Measurements from ENCODE around the gene NELFB. TPM values are rescaled to one million over a fixed set of nuclear protein-coding genes. Genes with fewer than 3 reads are reported as not detected.

NELFB gene
- total and polyA plus RNA-seq, 5 donors: 33.8 to 38.6 (median 35.6) TPM

DNA sequence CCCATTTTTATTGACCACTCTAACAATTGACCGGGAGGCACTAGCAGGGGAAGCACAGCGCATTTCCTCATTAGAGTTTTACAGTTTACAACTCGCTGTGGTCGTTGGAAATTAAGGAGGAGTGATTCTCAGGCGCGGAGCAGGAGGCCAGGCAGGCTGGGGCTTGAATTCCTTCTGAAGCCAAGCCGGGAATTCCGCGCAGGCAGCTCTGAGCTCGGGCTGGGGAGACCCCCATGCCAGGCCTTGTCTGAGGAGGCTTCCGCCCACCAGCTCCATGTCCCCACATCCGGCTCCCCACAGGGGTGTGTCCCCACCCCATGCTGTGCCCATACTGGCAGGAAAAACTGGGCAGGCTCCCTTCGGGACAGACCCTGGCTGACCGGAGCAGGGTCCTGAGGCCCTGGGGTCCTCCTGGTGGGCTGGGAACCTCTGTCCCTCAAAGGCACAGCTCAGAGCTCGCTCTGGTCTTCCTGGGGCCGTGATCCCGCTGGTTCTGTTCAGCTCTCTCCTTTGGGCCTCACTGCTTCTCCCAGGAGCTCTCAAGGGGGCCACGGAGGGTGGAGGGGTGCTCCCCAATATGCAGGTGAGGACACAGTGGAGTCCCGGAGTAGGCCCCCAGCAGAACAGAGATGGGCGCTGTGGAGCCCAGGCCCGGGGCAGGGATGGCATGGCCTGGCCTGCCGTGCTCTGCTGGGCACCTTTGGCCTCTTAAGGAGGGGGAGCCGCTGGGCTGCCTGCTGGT, 48.2 kb downstream of the NELFB start:
- Histone ChIP-seq H3K9me3 (ENCODE audit: control insufficient read depth, low read length) (no peaks in the 10 kb centered on the region), H3K4me1 (ENCODE audit: control insufficient read depth, insufficient read depth, low read length) (no peaks in the 10 kb centered on the region), H3K27me3 (ENCODE audit: control insufficient read depth, insufficient read depth) (no peaks in the 10 kb centered on the region), H3K27ac (ENCODE audit: low read length) (no peak overlapping the region), H3K4me3 (ENCODE audit: low read length) (no peak overlapping the region)
- no peak for ATAC-seq
- WGBS: 64% methylated on average over 23 of the region's 23 CpGs
- peak; percentile 30 to 65 (median 54) for DNase-seq
- intact Hi-C loops (cut with DNase I): loop anchor here in 2 of 4 donors (5.0 to 10.0 kb wide), 2 partner anchors 101 to 104 kb away; no protein-coding TSS in a partner anchor

DNA sequence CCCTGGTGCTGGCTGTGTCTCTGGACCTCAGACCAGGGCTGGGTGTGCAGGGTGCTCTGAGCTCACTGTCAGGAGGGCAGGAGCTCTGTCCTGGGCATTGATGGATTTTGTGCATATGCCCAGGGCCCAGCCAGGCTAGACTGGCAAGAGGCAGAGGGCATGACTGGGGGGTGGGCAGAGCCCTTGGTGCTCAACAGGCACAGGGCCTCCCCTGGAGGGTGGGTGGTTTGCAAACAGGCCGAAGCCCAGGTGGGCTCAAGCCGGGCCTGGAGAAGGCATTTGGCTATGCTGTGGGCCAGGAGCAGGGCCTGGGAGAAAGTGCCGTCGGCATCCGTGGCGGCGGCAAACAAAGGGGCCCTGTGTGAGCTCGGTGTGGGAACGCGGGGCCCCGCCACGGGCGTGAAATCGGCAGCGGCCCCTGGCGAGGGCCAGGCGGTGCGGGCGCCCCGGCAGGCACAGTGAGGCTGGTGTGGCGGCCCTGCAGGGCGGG, 48.8 kb downstream of the NELFB start:
- no peaks in the 10 kb centered on the region for H3K27me3 ChIP-seq (ENCODE audit: control insufficient read depth, insufficient read depth)
- no peaks in the 10 kb centered on the region for H3K4me1 ChIP-seq (ENCODE audit: control insufficient read depth, insufficient read depth, low read length)
- 95% methylated on average over 22 of the region's 22 CpGs for WGBS
- no peak overlapping the region for H3K4me3 ChIP-seq (ENCODE audit: low read length)
- DNase-seq (peak in 2 of 3 donors; percentile 56 to 63), ATAC-seq (no peak)
- intact Hi-C loops (cut with DNase I): loop anchor here in 2 of 4 donors (5.0 to 10.0 kb wide), 2 partner anchors 101 to 103 kb away; no protein-coding TSS in a partner anchor
- no peak overlapping the region for H3K27ac ChIP-seq (ENCODE audit: low read length)
- H3K9me3 ChIP-seq (ENCODE audit: control insufficient read depth, low read length): no peaks in the 10 kb centered on the region

DNA sequence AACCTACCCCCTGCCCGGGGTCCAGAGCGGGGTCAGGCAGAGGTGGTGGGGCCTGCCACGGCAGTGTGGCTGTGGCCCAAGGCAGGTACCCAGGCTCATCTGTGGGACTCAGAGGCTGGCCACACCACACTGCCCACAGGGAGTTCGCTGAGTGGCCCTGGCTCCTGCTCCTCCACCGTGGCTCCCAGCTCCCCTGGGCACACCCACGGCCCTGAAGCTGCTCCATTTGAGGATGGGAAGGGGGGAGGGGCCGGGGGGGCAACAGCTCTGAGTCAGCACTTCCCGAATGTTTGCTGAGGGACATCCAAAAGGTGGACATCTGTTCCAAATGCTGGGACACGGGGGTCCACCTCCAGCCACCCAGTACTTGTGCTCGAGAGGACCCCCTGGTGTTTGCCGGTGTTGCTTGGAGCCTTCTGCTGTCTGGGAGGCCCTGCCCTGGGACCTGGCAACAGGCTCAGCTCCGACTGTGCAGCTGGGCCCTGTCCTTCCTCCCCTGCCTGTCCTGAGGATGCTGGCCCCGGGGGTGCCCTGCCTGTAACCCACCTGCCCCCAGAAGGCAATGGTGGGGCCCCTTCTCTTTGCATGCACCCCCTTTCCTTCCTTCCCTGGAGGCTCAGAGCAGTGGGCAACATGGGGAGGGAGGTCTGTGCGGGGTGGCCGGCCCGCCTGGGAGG, 49.4 kb downstream of the NELFB start:
- 49% methylated on average over 16 of the region's 16 CpGs for WGBS
- peak in 1 of 3 donors; percentile 43 for DNase-seq
- Histone ChIP-seq H3K9me3 (ENCODE audit: control insufficient read depth, low read length) (no peaks in the 10 kb centered on the region), H3K27ac (ENCODE audit: low read length) (peak overlapping the region; percentile 4), H3K27me3 (ENCODE audit: control insufficient read depth, insufficient read depth) (no peaks in the 10 kb centered on the region), H3K4me1 (ENCODE audit: control insufficient read depth, insufficient read depth, low read length) (no peaks in the 10 kb centered on the region), H3K4me3 (ENCODE audit: low read length) (no peak overlapping the region)
- intact Hi-C loops (cut with DNase I): loop anchor here in 2 of 4 donors (5.0 to 10.0 kb wide), 2 partner anchors 100 to 103 kb away; no protein-coding TSS in a partner anchor
- ATAC-seq: no peak

DNA sequence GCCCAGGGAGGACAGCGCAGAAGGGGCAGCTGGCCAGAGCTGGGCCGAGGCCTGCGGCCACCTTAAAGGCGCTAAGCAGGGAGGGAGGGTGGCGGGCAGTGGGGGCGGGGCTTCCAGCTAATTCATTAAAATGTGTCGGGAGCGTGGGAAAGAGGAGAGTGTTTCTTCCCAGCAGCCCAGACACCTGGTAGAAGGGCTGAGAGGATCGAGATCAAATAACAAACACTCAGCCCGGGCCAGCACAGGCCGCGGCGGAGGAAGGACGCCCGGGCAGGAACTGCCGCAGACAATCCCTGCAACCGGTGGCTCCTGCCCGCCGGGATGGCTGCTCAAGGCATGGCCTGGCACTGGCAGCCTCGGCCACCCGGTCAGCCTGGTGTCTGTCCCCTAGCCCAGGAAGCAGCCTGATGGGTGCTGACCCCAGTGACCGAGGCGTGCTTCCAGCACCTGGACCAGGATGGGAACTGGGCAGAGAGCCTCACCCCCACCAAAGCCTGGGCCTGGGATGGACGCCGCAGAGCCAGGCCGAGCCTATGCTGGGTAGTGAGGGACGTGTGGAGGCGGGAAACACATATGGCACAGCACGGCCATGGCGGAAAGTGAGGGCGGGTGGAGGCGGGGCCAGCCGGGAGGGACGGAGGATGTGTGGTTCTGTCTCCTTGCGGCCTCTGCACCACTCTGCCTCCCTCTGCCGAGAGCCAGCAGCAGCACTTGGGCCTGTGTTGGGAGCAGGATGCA, 50.1 kb downstream of the NELFB start:
- Histone ChIP-seq H3K9me3 (ENCODE audit: control insufficient read depth, low read length) (no peaks in the 10 kb centered on the region), H3K4me1 (ENCODE audit: control insufficient read depth, insufficient read depth, low read length) (no peaks in the 10 kb centered on the region), H3K4me3 (ENCODE audit: low read length) (no peak overlapping the region), H3K27ac (ENCODE audit: low read length) (peak overlapping the region; percentile 46), H3K27me3 (ENCODE audit: control insufficient read depth, insufficient read depth) (no peaks in the 10 kb centered on the region)
- intact Hi-C loops (cut with DNase I): loop anchor here in 1 of 4 donors (10.0 kb wide), 1 partner anchor 100 kb away; no protein-coding TSS in a partner anchor
- WGBS: 30% methylated on average over 36 of the region's 36 CpGs
- peak; percentile 40 to 63 for ATAC-seq
- peak; percentile 74 to 88 (median 84) for DNase-seq

DNA sequence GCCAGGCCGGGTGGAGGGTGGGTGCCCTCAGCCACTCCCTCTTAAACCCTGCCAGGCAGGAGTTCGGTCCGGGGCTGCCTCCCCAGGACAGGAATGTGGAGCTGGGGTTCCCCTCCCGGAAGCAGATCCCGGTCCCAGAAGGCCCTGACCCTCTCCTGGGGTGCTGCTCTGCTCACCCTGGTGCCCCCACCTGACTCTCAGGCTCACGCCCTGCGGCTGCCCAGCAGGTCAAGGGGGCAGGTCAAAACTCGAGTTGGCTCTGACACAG, 50.6 kb downstream of the NELFB start:
- ATAC-seq: no peak
- Histone ChIP-seq H3K4me3 (ENCODE audit: low read length) (no peak overlapping the region), H3K27me3 (ENCODE audit: control insufficient read depth, insufficient read depth) (no peaks in the 10 kb centered on the region), H3K27ac (ENCODE audit: low read length) (peak overlapping the region; percentile 46), H3K9me3 (ENCODE audit: control insufficient read depth, low read length) (no peaks in the 10 kb centered on the region), H3K4me1 (ENCODE audit: control insufficient read depth, insufficient read depth, low read length) (no peaks in the 10 kb centered on the region)
- DNase-seq: no peak
- WGBS: 27% methylated on average over 8 of the region's 8 CpGs
- intact Hi-C loops (cut with DNase I): loop anchor here in 1 of 4 donors (10.0 kb wide), 1 partner anchor 99 kb away; no protein-coding TSS in a partner anchor

DNA sequence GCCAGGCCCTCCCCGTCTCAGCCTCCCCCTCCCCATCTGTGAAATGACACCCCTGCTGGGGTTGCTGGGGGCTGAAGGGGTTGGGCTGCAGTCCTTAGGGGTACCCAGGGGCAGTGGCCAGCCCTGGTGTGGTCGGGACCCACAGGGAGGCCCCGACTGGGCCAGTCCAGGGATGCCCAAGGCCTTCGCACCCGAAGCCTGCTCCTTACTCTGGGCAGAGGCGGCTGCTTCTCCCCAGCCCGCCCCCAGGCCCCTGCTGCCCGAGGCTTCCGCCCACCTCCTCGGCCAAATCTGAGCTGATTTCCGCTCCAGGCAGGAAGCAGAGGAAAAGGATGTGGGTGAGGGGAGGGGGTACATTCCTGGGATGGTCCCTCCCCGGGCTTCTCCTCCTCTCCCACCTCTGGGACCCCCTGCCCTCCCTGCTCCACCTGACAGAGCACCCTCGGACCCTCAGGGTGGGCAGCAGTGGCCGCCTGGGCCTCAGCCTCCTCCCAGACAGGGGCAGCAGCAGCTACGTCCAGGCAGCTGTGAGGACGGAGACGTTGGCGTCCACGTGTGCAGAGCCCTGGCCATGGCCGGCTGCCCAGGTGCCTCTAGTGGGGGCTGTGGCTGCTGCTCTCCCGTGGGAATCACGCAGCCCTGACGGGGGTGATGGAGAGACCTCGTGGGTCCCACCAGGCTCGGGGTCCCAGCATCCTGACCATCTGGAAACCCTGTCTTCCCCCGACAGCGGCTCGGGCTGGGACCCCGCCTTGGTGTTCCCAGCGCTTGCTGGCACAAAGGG, 51.1 kb downstream of the NELFB start:
- 33% methylated on average over 30 of the region's 30 CpGs for WGBS
- H3K4me1 ChIP-seq (ENCODE audit: control insufficient read depth, insufficient read depth, low read length): no peaks in the 10 kb centered on the region
- DNase-seq: peak in 2 of 3 donors; percentile 79 to 80
- ATAC-seq: peak; percentile 10 to 27
- H3K4me3 ChIP-seq (ENCODE audit: low read length): no peak overlapping the region
- peak overlapping the region; percentile 69 for H3K27ac ChIP-seq (ENCODE audit: low read length)
- H3K9me3 ChIP-seq (ENCODE audit: control insufficient read depth, low read length): no peaks in the 10 kb centered on the region
- intact Hi-C loops (cut with DNase I): loop anchor here in 1 of 4 donors (10.0 kb wide), 1 partner anchor 99 kb away; no protein-coding TSS in a partner anchor
- H3K27me3 ChIP-seq (ENCODE audit: control insufficient read depth, insufficient read depth): no peaks in the 10 kb centered on the region

DNA sequence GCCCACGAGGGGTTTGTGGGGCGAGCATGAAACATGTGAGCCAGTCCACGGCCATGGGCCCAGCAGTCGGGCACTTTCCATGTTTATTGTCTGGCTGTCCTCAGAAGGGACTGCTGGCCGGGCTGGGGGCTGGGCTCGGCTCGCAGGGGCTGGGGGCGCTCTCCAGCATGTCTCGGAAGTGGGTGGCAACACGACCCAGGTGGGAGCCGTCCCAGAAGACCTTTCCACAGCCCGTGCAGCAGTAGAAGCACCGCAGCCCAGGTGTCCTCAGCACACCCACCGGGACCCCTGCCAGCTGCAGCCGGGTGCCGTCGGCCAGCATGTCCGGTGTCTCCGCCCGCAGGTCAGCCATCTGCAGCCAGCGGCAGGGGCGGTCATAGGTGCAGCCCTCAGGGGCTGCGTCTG, 51.7 kb downstream of the NELFB start:
- DNase-seq (peak in 1 of 3 donors; percentile 71), ATAC-seq (no peak)
- no peaks in the 10 kb centered on the region for H3K4me1 ChIP-seq (ENCODE audit: control insufficient read depth, insufficient read depth, low read length)
- 39% methylated on average over 23 of the region's 23 CpGs for WGBS
- no peak overlapping the region for H3K4me3 ChIP-seq (ENCODE audit: low read length)
- H3K27ac ChIP-seq (ENCODE audit: low read length): no peak overlapping the region
- H3K9me3 ChIP-seq (ENCODE audit: control insufficient read depth, low read length): no peaks in the 10 kb centered on the region
- H3K27me3 ChIP-seq (ENCODE audit: control insufficient read depth, insufficient read depth): no peaks in the 10 kb centered on the region
- intact Hi-C loops (cut with DNase I): loop anchor here in 1 of 4 donors (10.0 kb wide), 1 partner anchor 98 kb away; no protein-coding TSS in a partner anchor

DNA sequence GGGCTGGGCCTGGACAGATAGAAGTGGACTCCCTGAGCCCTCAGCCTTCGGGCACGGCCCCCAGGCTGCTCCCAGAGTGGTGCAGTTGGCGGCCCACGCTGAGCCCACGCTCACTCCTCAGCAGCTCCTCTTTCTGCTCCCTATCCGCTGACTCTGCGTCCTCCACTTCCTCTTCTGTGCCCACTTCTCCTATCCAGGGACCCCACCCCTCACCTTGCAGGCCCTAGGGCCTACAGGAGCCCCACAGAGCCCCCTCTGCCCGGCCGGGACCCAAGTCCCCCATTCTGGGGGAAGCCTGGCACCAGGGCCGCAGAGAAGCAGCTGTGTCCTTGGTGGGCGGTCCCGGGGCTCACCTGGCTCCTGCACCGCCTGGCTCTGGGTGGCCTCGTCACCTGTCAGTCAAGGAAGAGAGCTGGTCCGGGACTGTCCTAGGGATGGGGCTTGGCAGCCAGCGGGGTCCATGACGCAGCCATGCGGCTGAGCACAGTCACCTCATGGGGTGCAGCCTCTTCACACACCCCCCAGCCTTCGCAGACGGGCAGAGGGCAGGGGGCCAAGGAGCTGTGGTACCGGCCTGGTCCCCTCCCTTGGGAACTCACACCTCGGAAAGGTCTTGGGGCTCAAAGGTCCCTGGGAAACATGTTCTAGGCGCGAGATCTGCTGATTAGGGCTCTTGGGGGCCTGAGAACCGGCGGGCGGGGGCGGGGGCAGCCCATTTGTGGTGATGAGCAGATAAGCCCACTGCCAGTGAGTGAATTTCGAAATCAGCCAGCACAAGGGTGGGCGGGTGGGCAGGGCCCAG, 52.3 kb downstream of the NELFB start:
- no peak for ATAC-seq
- Histone ChIP-seq H3K27me3 (ENCODE audit: control insufficient read depth, insufficient read depth) (no peaks in the 10 kb centered on the region), H3K27ac (ENCODE audit: low read length) (no peak overlapping the region), H3K4me3 (ENCODE audit: low read length) (no peak overlapping the region), H3K9me3 (ENCODE audit: control insufficient read depth, low read length) (no peaks in the 10 kb centered on the region), H3K4me1 (ENCODE audit: control insufficient read depth, insufficient read depth, low read length) (no peaks in the 10 kb centered on the region)
- intact Hi-C loops (cut with DNase I): loop anchor here in 1 of 4 donors (10.0 kb wide), 1 partner anchor 97 kb away; no protein-coding TSS in a partner anchor
- 44% methylated on average over 30 of the region's 30 CpGs for WGBS
- DNase-seq: peak in 2 of 3 donors; percentile 61 to 62

DNA sequence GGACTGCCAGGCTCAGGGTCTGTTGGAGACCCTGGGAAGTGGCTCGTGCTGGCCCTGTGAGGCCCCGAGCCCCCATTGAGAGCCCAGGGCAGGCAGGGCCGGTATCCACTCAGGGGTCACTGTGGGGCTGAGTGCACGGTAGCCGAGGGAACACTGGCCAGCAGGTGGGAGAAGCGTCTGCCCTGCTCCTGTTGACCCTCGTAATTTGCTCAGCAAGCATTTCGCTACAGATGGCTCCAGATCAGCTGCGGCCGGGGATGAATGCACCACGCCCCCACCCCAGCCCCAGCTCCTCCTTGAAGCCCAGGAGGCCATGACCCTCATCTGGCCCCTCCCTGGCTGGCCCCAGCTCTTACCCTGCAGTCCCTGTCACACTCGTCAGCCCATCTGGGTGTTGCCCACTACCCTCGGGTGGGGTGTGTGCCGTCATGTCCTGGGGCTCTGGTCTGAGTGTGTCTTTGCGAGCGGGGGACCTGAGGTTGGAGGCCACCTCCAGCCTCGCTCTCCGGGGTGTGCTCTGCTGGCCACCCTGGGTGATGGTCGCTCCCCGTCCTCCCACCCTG, 53.0 kb downstream of the NELFB start:
- no peaks in the 10 kb centered on the region for H3K27me3 ChIP-seq (ENCODE audit: control insufficient read depth, insufficient read depth)
- no peak overlapping the region for H3K4me3 ChIP-seq (ENCODE audit: low read length)
- H3K9me3 ChIP-seq (ENCODE audit: control insufficient read depth, low read length): no peaks in the 10 kb centered on the region
- no peaks in the 10 kb centered on the region for H3K4me1 ChIP-seq (ENCODE audit: control insufficient read depth, insufficient read depth, low read length)
- peak in 2 of 3 donors; percentile 52 to 57 for DNase-seq
- 60% methylated on average over 20 of the region's 20 CpGs for WGBS
- ATAC-seq: no peak
- H3K27ac ChIP-seq (ENCODE audit: low read length): no peak overlapping the region
- intact Hi-C loops (cut with DNase I): loop anchor here in 1 of 4 donors (10.0 kb wide), 1 partner anchor 97 kb away; no protein-coding TSS in a partner anchor
